ENCODE measurements around the gene B3GNT9.

The B3GNT9 gene

GRCh38 chr16:67191995-67192681 is 41.3 kb upstream of the B3GNT9 start, which contains the start of gene E2F4:
TSS of gene E2F4 (plus strand) at chr16:67192155. CDS start at chr16:67192228, 73 bp downstream.
- ChIA-PET POLR2A (no interaction called here), CTCF (interaction anchor here (0.9 to 9.3 kb wide), 2 partner anchors 19 to 238 kb away, joined by 3 to 83 read pairs; no protein-coding TSS in a partner anchor)
- peak within 1 kb of the TSS; percentile 97 for H3K4me3 ChIP-seq (ENCODE audit: low read depth, low read length)
- TF ChIP-seq, protein P1, sequence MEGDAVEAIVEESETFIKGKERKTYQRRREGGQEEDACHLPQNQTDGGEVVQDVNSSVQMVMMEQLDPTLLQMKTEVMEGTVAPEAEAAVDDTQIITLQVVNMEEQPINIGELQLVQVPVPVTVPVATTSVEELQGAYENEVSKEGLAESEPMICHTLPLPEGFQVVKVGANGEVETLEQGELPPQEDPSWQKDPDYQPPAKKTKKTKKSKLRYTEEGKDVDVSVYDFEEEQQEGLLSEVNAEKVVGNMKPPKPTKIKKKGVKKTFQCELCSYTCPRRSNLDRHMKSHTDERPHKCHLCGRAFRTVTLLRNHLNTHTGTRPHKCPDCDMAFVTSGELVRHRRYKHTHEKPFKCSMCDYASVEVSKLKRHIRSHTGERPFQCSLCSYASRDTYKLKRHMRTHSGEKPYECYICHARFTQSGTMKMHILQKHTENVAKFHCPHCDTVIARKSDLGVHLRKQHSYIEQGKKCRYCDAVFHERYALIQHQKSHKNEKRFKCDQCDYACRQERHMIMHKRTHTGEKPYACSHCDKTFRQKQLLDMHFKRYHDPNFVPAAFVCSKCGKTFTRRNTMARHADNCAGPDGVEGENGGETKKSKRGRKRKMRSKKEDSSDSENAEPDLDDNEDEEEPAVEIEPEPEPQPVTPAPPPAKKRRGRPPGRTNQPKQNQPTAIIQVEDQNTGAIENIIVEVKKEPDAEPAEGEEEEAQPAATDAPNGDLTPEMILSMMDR (IDR thresholded peaks at IDR 0.05; ENCODE audit: insufficient read depth, low read length, missing control alignments) = no peak
- DNase-seq (ENCODE audit: low read depth, low spot score) = peak; percentile 40

DNA sequence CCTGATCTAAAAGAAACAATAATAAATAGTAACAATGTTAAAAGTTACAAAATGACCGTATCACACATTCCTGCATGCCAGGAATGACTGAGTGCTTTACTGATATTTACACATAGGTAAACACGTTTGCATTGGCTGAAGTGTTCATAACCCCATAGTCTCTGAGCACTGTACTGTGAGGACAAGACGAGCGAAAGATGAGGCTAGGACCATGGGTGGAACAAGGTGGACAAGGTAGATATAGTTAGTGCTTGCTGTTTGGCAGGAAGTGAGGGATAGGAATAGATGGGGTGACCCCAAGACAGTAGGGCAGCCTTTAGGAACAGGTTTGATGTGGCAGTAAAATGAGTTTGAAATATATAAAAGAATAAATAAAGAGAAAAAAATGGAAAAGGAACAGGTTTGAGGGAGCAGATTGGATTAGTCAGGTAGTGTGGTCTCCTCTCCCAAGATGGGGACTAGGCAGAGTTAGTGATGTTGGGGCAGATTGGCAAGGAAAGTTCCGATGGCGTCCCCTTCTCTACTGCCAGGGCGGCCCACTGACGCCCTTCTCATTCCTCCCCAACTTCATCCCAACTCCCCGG is 40.7 kb upstream of the B3GNT9 start:
- CTCF ChIA-PET = interaction anchor here (7.5 kb wide), 1 partner anchor 240 kb away, joined by 90 read pairs; no protein-coding TSS in a partner anchor
- no peak for DNase-seq (ENCODE audit: low read depth, low spot score)
- TF ChIP-seq, protein P1 (IDR thresholded peaks at IDR 0.05; ENCODE audit: insufficient read depth, low read length, missing control alignments) = no peak
- H3K4me3 ChIP-seq (ENCODE audit: low read depth, low read length) = peak overlapping the region; percentile 56
- POLR2A ChIA-PET = no interaction called here

- CTCF ChIA-PET = interaction anchor here (2.1 to 10.2 kb wide), 3 partner anchors 7 to 239 kb away, joined by 5 to 128 read pairs (median 90); no protein-coding TSS in a partner anchor
Measured at GRCh38 chr16:67190448-67191399, 39.9 kb upstream of the B3GNT9 start.

DNA sequence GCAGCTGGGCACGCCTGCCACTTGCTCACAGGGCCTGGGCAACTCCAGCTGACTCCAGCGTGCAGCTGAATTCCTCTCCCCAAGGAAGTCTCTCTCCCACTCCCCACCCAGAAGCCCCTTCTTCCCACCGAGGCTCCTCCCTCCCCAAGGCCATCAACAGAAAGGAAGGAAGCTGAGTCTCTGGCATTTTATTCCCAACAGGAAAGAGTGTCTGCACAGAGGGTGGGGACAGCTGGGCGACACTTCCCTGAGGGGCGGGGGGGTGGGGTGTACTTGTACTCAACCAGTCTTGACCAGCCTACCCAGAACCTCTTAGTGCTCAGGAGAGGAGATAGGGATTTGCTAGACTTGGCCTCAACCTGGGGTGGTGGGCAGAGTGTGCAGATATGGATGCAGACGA is 39.2 kb upstream of the B3GNT9 start, which contains the start of gene EXOC3L1:
Gene EXOC3L1 (minus strand): TSS at position 96 of the 400 bp plus-strand sequence. CDS start 460 bp downstream, outside the sequence.
- no peak for DNase-seq (ENCODE audit: low read depth, low spot score)
- ChIA-PET CTCF (interaction anchor here (2.1 to 10.2 kb wide), 4 partner anchors 8 to 238 kb away, joined by 5 to 128 read pairs (median 52); no protein-coding TSS in a partner anchor), POLR2A (no interaction called here)
- TF ChIP-seq, protein P1 (IDR thresholded peaks at IDR 0.05; ENCODE audit: insufficient read depth, low read length, missing control alignments) = no peak
- H3K4me3 ChIP-seq (ENCODE audit: low read depth, low read length) = no peak within 1 kb of the TSS

More at GRCh38 chr16:67190448-67191399, 39.9 kb upstream of the B3GNT9 start:
- TF ChIP-seq, protein P1 (IDR thresholded peaks at IDR 0.05; ENCODE audit: insufficient read depth, low read length, missing control alignments) = no peak
- POLR2A ChIA-PET = no interaction called here
- H3K4me3 ChIP-seq (ENCODE audit: low read depth, low read length) = no peak overlapping the region
- no peak for DNase-seq (ENCODE audit: low read depth, low spot score)

GRCh38 chr16:67188798-67189197 is 38.0 kb upstream of the B3GNT9 start:
- no peak overlapping the region for H3K4me3 ChIP-seq (ENCODE audit: low read depth, low read length)
- CTCF ChIA-PET = interaction anchor here (0.8 to 10.2 kb wide), 10 partner anchors 9 to 237 kb away, joined by 3 to 128 read pairs (median 26); partner anchors contain the start of genes FBXL8, NOL3 and TRADD
- TF ChIP-seq, protein P1 (IDR thresholded peaks at IDR 0.05; ENCODE audit: insufficient read depth, low read length, missing control alignments) = no peak
- POLR2A ChIA-PET = no interaction called here
- no peak for DNase-seq (ENCODE audit: low read depth, low spot score)
